ENCODE results near the gene COX8A.

COX8A gene

DNA sequence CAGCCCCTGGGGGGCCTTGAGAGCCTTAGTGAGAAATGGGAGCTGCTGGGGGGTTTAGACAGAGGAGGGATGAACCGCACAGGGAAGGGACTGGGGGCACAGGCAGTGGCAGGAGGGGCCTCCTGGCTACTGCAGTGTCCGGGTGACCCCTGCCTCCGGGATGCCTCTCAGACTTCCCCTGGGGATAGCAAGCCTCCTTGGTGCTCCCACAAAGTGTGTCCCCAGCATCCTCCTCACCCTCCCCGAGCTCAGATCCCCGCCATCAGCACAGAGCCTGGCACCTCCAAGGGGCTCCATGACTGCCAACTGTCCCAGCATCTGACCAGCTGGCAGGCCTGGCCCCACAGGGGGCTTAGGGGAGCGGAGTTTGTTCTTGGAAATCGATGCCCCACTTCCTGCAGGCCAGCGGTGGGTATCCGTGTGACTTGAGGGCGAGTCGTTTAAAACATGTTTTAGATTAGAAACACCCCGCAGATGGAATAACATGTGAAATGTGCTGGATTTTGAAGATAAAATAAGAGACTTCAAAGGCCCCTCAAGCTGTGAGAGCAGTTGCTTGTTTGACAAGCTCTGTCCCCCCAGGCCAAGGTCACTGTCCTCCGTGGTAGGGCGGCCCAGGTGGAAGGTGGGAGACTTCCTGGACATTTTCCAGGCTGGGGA lies 47.8 kb downstream of the COX8A start:
- no peak for DNase-seq

DNA sequence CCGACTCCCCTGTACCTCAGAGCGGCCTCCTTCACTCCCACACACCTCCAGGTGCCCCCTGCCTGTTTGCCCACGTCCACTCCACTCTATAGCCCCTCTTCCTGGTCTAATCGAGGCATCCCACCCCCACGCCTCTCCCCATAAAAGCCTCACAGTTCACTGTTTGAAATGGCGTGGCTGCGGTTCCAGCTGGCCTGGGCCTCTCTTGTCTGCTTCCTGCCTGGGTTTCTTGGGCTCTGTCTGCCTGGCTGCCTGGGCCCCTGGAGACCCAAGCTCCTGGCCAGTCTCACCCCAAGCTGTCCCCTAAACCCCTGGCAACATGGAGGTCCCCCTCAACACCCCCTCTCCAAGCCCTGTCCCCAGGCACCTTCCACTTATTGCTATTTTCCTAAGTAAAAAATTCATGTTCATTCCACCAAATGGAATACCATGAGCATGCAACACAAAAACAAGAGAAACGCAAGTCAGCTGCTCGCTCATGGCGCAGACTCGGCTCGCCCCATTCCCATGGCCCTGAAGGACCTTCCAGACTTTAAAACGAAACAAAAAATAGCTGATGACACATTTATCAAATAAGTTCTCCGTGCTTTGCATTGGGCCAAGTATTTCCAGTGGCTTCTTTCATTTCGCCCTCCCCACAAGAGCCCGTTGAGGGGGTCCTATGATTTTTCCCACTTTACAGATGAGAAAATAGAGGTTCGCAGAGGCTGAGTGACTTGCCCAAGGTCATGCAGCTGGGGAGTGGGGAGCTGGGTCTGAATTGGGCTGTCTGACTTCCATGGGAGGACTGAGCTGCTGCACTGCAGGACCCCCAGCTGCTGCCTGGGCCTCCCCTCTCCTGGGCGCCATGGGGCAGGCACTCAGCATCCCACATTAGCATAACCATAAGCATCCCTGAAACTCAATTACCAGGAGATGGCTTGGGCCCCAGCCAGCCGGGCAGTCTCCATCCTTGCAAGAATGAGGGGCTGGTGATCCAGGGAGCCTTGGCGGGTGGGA lies 49.6 kb downstream of the COX8A start:
- no peak for DNase-seq

DNA sequence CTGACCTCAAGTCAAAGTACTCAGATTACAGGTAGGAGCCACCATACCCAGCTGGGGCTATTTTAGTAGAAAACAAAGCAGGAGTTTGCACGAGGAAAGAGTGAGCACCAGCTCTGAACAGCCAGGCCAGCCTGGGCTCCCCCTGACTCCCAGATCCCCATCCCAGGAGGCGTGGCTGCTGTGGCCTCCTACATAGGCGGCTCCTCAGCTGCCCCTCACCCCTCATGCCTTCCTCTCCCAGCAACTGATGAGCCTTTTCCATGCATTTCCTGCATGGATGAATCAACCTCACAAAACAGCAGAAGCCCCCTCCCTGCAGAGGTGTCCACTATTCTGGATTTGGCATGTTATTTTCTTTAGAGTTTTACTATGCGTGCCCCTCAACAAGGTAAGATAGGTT lies 50.8 kb downstream of the COX8A start:
- DNase-seq = no peak

Data from activated naive CD4-positive, alpha-beta T cell (primary cell).